HepG2 (cell line): ENCODE measurements around the gene TRIAP1. TPM values are rescaled to one million over a fixed set of nuclear protein-coding genes. Genes with fewer than 3 reads are reported as not detected.

ENCODE experiments used
- ATAC-seq: fragments of 200-7000 bp; cut with Tn5 transposase; 3 replicates; pipeline ENCODE4 v1.9.1; 2020; ENCODE audit warnings: mild to moderate bottlenecking, moderate library complexity
- BruUV-seq: library from RNA; stranded (reverse); fragments of 400-500 nt; replicated peaks from 2 replicates; lab custom pipeline; 2021; lab: Mats Ljungman, UMichigan
- CTCF ChIA-PET: fragments of 300-600 bp; formaldehyde crosslinking; extraction: SDS; loops from one replicate; lab custom pipeline; 2021; ENCODE audit warnings: low total read pairs, inconsistent platforms, low intra/inter-chr PET ratio; lab: Yijun Ruan, JAX
- POLR2A ChIA-PET: fragments of 350-600 bp; sonication (Branson Sonifier 250); formaldehyde crosslinking; loops from one replicate; lab custom pipeline; 2020; ENCODE audit warnings: antibody characterized with exemption, inconsistent platforms; lab: Yijun Ruan, JAX
- DNase-seq: peaks from one replicate; pipeline ENCODE4 v3.0.0-alpha.2; 2015; ENCODE audit warnings: low spot score
- FAIRE-seq: peaks from 3 replicates; lab custom pipeline; 2011; peaks lifted over from hg19 to GRCh38; lab: Jason Lieb, UNC
- H2AFZ ChIP-seq: one replicate; pipeline ENCODE4 v1.6.1; 2011; ENCODE audit warnings: low read length, inconsistent platforms
- H3K27ac ChIP-seq: fragments of 300-600 bp; 3 replicates; pipeline ENCODE4 v1.8.0; 2011; ENCODE audit warnings: mixed run types, mild to moderate bottlenecking, mixed read lengths, low read length, inconsistent platforms; ENCODE audit not compliant: insufficient read depth; ENCODE audit errors: extremely low read length
- H3K27me3 ChIP-seq, 2 experiments: fragments of 200-600 bp in 1 of 2; 2 replicates in 1 of 2; 3 replicates in 1 of 2; pipeline versions ENCODE4 v1.6.0 to v1.8.0; 2011; ENCODE audit warnings: low read length in 2 of 2, mild to moderate bottlenecking in 2 of 2, moderate library complexity in 2 of 2, inconsistent platforms in 1 of 2; ENCODE audit not compliant: insufficient read depth in 2 of 2, control insufficient read depth in 1 of 2
- H3K36me3 ChIP-seq, 2 experiments: fragments of 200-600 bp in 1 of 2; replicated peaks in 1 of 2; 2 replicates in 1 of 2; 3 replicates in 1 of 2; pipeline versions ENCODE4 v1.5.1 to v1.8.0; 2011; ENCODE audit warnings: low read length in 2 of 2, inconsistent platforms in 1 of 2; ENCODE audit not compliant: insufficient read depth in 2 of 2, control insufficient read depth in 1 of 2
- H3K4me1 ChIP-seq: 2 replicates; pipeline ENCODE4 v1.5.1; 2012; ENCODE audit warnings: low read length, inconsistent platforms; ENCODE audit not compliant: insufficient read depth
- H3K4me2 ChIP-seq: 2 replicates; pipeline ENCODE4 v1.6.0; 2011; ENCODE audit warnings: low read depth, low read length, inconsistent platforms
- H3K4me3 ChIP-seq, 3 experiments: fragments of 200-600 bp in 1 of 3; sonication (generic), shearing (Covaris generic) in 1 of 3; replicated peaks in 1 of 3; 2 replicates each; pipeline ENCODE4 v1.5.1; 2011 to 2016; ENCODE audit warnings: low read length in 3 of 3, inconsistent platforms in 2 of 3, low read depth in 2 of 3, mild to moderate bottlenecking in 2 of 3, control low read depth in 1 of 3, mixed read lengths in 1 of 3; ENCODE audit not compliant: insufficient read depth in 1 of 3
- H3K79me2 ChIP-seq: one replicate; pipeline ENCODE4 v1.6.1; 2011; ENCODE audit warnings: low read length, inconsistent platforms; ENCODE audit not compliant: insufficient read depth
- H3K9ac ChIP-seq: 2 replicates; pipeline ENCODE4 v1.6.0; 2011; ENCODE audit warnings: mild to moderate bottlenecking, low read depth, low read length, inconsistent platforms; ENCODE audit not compliant: insufficient read depth
- H3K9me3 ChIP-seq: 2 replicates; pipeline ENCODE4 v1.5.1; 2012; ENCODE audit warnings: mild to moderate bottlenecking, low read length
- H4K20me1 ChIP-seq: 2 replicates; pipeline ENCODE4 v1.6.0; 2011; ENCODE audit warnings: inconsistent platforms, mild to moderate bottlenecking, low read length, moderate library complexity; ENCODE audit not compliant: insufficient read depth
- BORCS8-MEF2B ChIP-seq: sonication (generic); formaldehyde crosslinking; IDR thresholded peaks from 2 replicates; pipeline ENCODE4 v1.8.0; 2022; ENCODE audit warnings: mild to moderate bottlenecking, missing genetic modification reagents
- GLI4 ChIP-seq: sonication (generic); formaldehyde crosslinking; IDR thresholded peaks from 2 replicates; pipeline ENCODE4 v1.5.1; 2020; ENCODE audit warnings: missing genetic modification reagents, mild to moderate bottlenecking, moderate library complexity, borderline replicate concordance
- HMGA1 ChIP-seq: sonication (generic); formaldehyde crosslinking; conservative IDR thresholded peaks from 2 replicates; pipeline ENCODE4 v1.4.0; 2020; ENCODE audit warnings: missing genetic modification reagents
- PAX8 ChIP-seq: sonication (generic); formaldehyde crosslinking; IDR thresholded peaks from 2 replicates; pipeline ENCODE4 v1.8.0; 2022; ENCODE audit warnings: mild to moderate bottlenecking, missing genetic modification reagents, borderline replicate concordance
- REPIN1 ChIP-seq: sonication (generic); formaldehyde crosslinking; IDR thresholded peaks from 2 replicates; pipeline ENCODE4 v1.8.0; 2022; ENCODE audit warnings: missing genetic modification reagents, low read depth, mild to moderate bottlenecking, borderline replicate concordance
- ZNF33A ChIP-seq: sonication (generic); formaldehyde crosslinking; IDR thresholded peaks from 2 replicates; pipeline ENCODE4 v1.5.1; 2020; ENCODE audit warnings: missing genetic modification reagents, mild to moderate bottlenecking, moderate library complexity, borderline replicate concordance
- ZNF343 ChIP-seq: sonication (generic); formaldehyde crosslinking; IDR thresholded peaks from 2 replicates; pipeline ENCODE4 v1.4.0; 2020; ENCODE audit warnings: mild to moderate bottlenecking, missing genetic modification reagents
- WGBS: methylation state at CpG from one replicate; pipeline ENCODE4 v1.1.6; 2017; ENCODE audit warnings: low lambda C conversion rate; 5-methylcytosine and 5-hydroxymethylcytosine counted together
- in situ Hi-C: cut with HindIII; loops from 2 replicates; pipeline ENCODE4 v1.10.0; 2017; ENCODE audit warnings: low pct_unique_long_range_greater_than_20kb; ENCODE audit not compliant: extremely low pct_ligation_motif_present
- intact Hi-C: fragments of 100-400 bp; cut with micrococcal nuclease; formaldehyde crosslinking; loops from one replicate; pipeline ENCODE4 v1.10.0; 2022; ENCODE audit not compliant: unreplicated experiment
- polyA plus RNA-seq, 8 experiments: library from polyadenylated mRNA; depleted of rRNA in 3 of 8; stranded (reverse) in 7 of 8; unstranded in 1 of 8; fragments of >200 nt; fragmentation: Illumina TruSeq in 4 of 8; extraction: Trizol in 4 of 8; gene quantifications; 2 replicates each; pipeline versions ENCODE4 v1.2.1 to v1.2.3, GENCODE V29; 2011 to 2016; ENCODE audit warnings: low read depth in 4 of 8, missing spikeins in 1 of 8, mixed read lengths in 1 of 8; ENCODE audit not compliant: insufficient read depth in 1 of 8
- total RNA-seq, 5 experiments: library from RNA; depleted of rRNA; stranded (reverse); fragments of >200 nt; fragmentation: Illumina TruSeq; extraction: Trizol; gene quantifications; 2 replicates each; pipeline ENCODE4 v1.2.3, GENCODE V29; 2016; ENCODE audit warnings: low read depth in 1 of 5
- TF ChIP-seq, protein P1 (sequence below): sonication (generic); formaldehyde crosslinking; IDR thresholded peaks from 2 replicates; pipeline ENCODE4 v1.4.0; 2020; ENCODE audit warnings: mild to moderate bottlenecking, missing genetic modification reagents

The TRIAP1 gene
- total and polyA plus RNA-seq, 2 of the 13 experiments (the other 11 are each of a cell fraction or from before 2014, with no cell fraction given), result 55.0 to 117 TPM

DNA sequence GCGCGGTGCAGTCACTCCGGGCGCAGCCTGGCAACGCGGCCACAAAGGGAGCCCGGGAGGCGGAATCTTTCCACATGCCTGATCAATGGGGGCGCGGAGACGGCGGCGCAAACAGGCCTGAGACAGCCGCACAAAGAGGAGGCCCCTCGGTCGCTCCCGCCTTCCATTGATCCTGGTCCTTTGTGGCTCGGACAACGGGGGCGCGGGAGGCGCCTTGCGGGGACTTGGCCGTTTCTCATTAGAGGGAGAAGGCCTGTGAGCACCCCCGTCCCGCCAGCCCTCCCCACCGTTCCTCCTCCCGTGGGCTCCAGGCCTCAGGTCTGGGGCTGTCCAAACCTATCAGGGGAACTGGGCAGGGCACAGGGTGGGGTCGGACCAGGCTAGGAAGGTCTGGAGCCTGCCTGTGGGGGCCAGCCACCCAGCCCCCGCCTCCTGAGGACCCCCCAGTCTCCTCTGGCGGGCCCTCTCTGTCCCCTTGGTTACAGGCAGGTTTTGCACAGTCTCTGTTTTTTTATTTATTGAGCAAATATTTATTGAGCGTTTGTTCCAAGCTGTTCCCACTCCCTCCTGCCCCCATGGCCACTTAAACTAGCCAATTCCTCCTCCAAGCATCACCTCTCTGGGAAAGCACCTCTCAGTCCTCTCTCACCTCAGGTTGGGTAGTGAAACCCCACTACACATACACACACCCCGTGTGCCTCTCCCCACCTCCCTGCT is 48.2 kb downstream of the TRIAP1 start:
- H3K9me3 ChIP-seq, result no peaks in the 10 kb centered on the region
- in situ Hi-C loops (no loop called here), intact Hi-C loops (no loop called here)
- no peak overlapping the region for H3K27ac ChIP-seq
- H3K36me3 ChIP-seq, result no peaks in the 10 kb centered on the region
- H3K9ac ChIP-seq, result no peak overlapping the region
- ChIA-PET POLR2A (no interaction called here), CTCF (no interaction called here)
- peaks cover 12% of the 10 kb centered on the region for H3K4me1 ChIP-seq
- 40% methylated on average over 25 of the region's 33 CpGs for WGBS
- no TSS peak for BruUV-seq
- H2AFZ ChIP-seq, result no peak overlapping the region
- ATAC-seq (peak; percentile 24; the same call in 1 of the 3 replicates), FAIRE-seq (no peak), DNase-seq (no peak)
- H3K27me3 ChIP-seq, result peaks cover 2 to 20% of the 10 kb centered on the region in 2 experiments; a peak in 4 of 5 replicates
- no peak overlapping the region for H3K4me2 ChIP-seq
- H3K4me3 ChIP-seq, result no peak overlapping the region
- H3K79me2 ChIP-seq, result no peaks in the 10 kb centered on the region
- TF ChIP-seq PAX8 (CRISPR knock-in tag) (no peak), HMGA1 (CRISPR knock-in tag) (no peak), GLI4 (CRISPR knock-in tag) (no peak), BORCS8-MEF2B (no peak), REPIN1 (CRISPR knock-in tag) (no peak), ZNF33A (CRISPR knock-in tag) (no peak), ZNF343 (no peak)
- TF ChIP-seq, protein P1, sequence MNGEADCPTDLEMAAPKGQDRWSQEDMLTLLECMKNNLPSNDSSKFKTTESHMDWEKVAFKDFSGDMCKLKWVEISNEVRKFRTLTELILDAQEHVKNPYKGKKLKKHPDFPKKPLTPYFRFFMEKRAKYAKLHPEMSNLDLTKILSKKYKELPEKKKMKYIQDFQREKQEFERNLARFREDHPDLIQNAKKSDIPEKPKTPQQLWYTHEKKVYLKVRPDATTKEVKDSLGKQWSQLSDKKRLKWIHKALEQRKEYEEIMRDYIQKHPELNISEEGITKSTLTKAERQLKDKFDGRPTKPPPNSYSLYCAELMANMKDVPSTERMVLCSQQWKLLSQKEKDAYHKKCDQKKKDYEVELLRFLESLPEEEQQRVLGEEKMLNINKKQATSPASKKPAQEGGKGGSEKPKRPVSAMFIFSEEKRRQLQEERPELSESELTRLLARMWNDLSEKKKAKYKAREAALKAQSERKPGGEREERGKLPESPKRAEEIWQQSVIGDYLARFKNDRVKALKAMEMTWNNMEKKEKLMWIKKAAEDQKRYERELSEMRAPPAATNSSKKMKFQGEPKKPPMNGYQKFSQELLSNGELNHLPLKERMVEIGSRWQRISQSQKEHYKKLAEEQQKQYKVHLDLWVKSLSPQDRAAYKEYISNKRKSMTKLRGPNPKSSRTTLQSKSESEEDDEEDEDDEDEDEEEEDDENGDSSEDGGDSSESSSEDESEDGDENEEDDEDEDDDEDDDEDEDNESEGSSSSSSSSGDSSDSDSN (CRISPR knock-in tag), result no peak
- no peaks in the 10 kb centered on the region for H4K20me1 ChIP-seq
